ENCODE data around the gene PRR19.

DNA sequence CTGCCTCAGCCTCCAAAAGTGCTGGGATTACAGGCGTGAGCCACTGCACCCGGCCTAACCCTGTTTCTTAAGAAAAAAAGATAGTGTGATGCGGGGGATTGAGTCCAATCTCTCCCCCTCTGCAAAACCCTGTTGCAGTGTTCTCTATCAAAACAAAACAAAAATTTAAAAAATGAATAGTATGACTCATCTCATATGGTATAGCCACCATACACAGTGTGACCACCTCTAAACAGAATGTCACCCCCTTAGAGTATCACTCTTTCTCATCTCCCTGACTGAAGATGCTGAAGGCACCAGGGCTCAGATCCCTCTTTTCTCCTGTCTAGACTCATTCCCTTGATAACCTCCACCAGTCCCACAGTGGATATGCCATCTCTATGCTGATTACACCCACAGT, 40.2 kb upstream of the PRR19 start:
- no peak for TF ChIP-seq YY1 (IDR thresholded peaks at IDR 0.05; ENCODE audit: insufficient read depth, insufficient read length)
- TF ChIP-seq SUZ12 (IDR thresholded peaks at IDR 0.05; ENCODE audit: extremely low read depth, insufficient read depth, insufficient read length): no peak
